Measurements from ENCODE around the gene RCVRN. TPM values are rescaled to one million over a fixed set of nuclear protein-coding genes. Genes with fewer than 3 reads are reported as not detected.

The RCVRN gene
- total and polyA plus RNA-seq, 2 donors: under 0.01 to 0.07 TPM

GRCh38 chr17:9875441-9875840 is 29.6 kb downstream of the RCVRN start:
- no peaks in the 10 kb centered on the region for H3K9me3 ChIP-seq (ENCODE audit: control insufficient read depth in 2 of 2, insufficient read depth in 1 of 2, low read length in 1 of 2)
- no peaks in the 10 kb centered on the region for H3K4me1 ChIP-seq (ENCODE audit: control insufficient read depth in 2 of 2, insufficient read depth in 2 of 2, low read length in 2 of 2)
- H3K27me3 ChIP-seq (ENCODE audit: control insufficient read depth in 2 of 2, insufficient read depth in 1 of 2, low read length in 1 of 2): no peaks in the 10 kb centered on the region
- H3K4me3 ChIP-seq (ENCODE audit: low read length in 2 of 2): no peak overlapping the region
- no peak for DNase-seq (ENCODE audit: low read depth in 6 of 9, low spot score in 9 of 9)
- H3K27ac ChIP-seq (ENCODE audit: low read depth in 1 of 2, low read length in 1 of 2): no peak overlapping the region
- 34% methylated on average over 3 of the region's 3 CpGs for WGBS
- no peaks in the 10 kb centered on the region for H3K36me3 ChIP-seq (ENCODE audit: control insufficient read depth in 2 of 2, insufficient read depth in 2 of 2, low read length in 1 of 2)

- Histone ChIP-seq H3K9me3 (ENCODE audit: control insufficient read depth in 2 of 2, insufficient read depth in 1 of 2, low read length in 1 of 2) (no peaks in the 10 kb centered on the region), H3K27ac (ENCODE audit: low read depth in 1 of 2, low read length in 1 of 2) (no peak overlapping the region), H3K4me1 (ENCODE audit: control insufficient read depth in 2 of 2, insufficient read depth in 2 of 2, low read length in 2 of 2) (no peaks in the 10 kb centered on the region), H3K27me3 (ENCODE audit: control insufficient read depth in 2 of 2, insufficient read depth in 1 of 2, low read length in 1 of 2) (no peaks in the 10 kb centered on the region), H3K4me3 (ENCODE audit: low read length in 2 of 2) (no peak overlapping the region), H3K36me3 (ENCODE audit: control insufficient read depth in 2 of 2, insufficient read depth in 2 of 2, low read length in 1 of 2) (no peaks in the 10 kb centered on the region)
- 79% methylated on average over 3 of the region's 3 CpGs for WGBS
- no peak for DNase-seq (ENCODE audit: low read depth in 6 of 9, low spot score in 9 of 9)
Observed at GRCh38 chr17:9874722-9875121, 30.3 kb downstream of the RCVRN start.

GRCh38 chr17:9872852-9873251 is 32.2 kb downstream of the RCVRN start:
- Histone ChIP-seq H3K9me3 (ENCODE audit: control insufficient read depth in 2 of 2, insufficient read depth in 1 of 2, low read length in 1 of 2) (no peaks in the 10 kb centered on the region), H3K4me1 (ENCODE audit: control insufficient read depth in 2 of 2, insufficient read depth in 2 of 2, low read length in 2 of 2) (no peaks in the 10 kb centered on the region), H3K4me3 (ENCODE audit: low read length in 2 of 2) (no peak overlapping the region), H3K27ac (ENCODE audit: low read depth in 1 of 2, low read length in 1 of 2) (no peak overlapping the region), H3K36me3 (ENCODE audit: control insufficient read depth in 2 of 2, insufficient read depth in 2 of 2, low read length in 1 of 2) (no peaks in the 10 kb centered on the region), H3K27me3 (ENCODE audit: control insufficient read depth in 2 of 2, insufficient read depth in 1 of 2, low read length in 1 of 2) (no peaks in the 10 kb centered on the region)
- DNase-seq (ENCODE audit: low read depth in 6 of 9, low spot score in 9 of 9): no peak
- 85% methylated on average over 6 of the region's 6 CpGs for WGBS

GRCh38 chr17:9868552-9868951 is 36.5 kb downstream of the RCVRN start:
- Histone ChIP-seq H3K9me3 (ENCODE audit: control insufficient read depth in 2 of 2, insufficient read depth in 1 of 2, low read length in 1 of 2) (no peaks in the 10 kb centered on the region), H3K36me3 (ENCODE audit: control insufficient read depth in 2 of 2, insufficient read depth in 2 of 2, low read length in 1 of 2) (no peaks in the 10 kb centered on the region), H3K4me3 (ENCODE audit: low read length in 2 of 2) (no peak overlapping the region), H3K4me1 (ENCODE audit: control insufficient read depth in 2 of 2, insufficient read depth in 2 of 2, low read length in 2 of 2) (no peaks in the 10 kb centered on the region), H3K27me3 (ENCODE audit: control insufficient read depth in 2 of 2, insufficient read depth in 1 of 2, low read length in 1 of 2) (no peaks in the 10 kb centered on the region), H3K27ac (ENCODE audit: low read depth in 1 of 2, low read length in 1 of 2) (no peak overlapping the region)
- DNase-seq (ENCODE audit: low read depth in 6 of 9, low spot score in 9 of 9): no peak
- WGBS: 93% methylated on average over 3 of the region's 3 CpGs

GRCh38 chr17:9865586-9865985 is 39.5 kb downstream of the RCVRN start:
- no peaks in the 10 kb centered on the region for H3K9me3 ChIP-seq (ENCODE audit: control insufficient read depth in 2 of 2, insufficient read depth in 1 of 2, low read length in 1 of 2)
- no peak for DNase-seq (ENCODE audit: low read depth in 6 of 9, low spot score in 9 of 9)
- no peaks in the 10 kb centered on the region for H3K27me3 ChIP-seq (ENCODE audit: control insufficient read depth in 2 of 2, insufficient read depth in 1 of 2, low read length in 1 of 2)
- H3K36me3 ChIP-seq (ENCODE audit: control insufficient read depth in 2 of 2, insufficient read depth in 2 of 2, low read length in 1 of 2): no peaks in the 10 kb centered on the region
- no peak overlapping the region for H3K4me3 ChIP-seq (ENCODE audit: low read length in 2 of 2)
- no peak overlapping the region for H3K27ac ChIP-seq (ENCODE audit: low read depth in 1 of 2, low read length in 1 of 2)
- 63% methylated on average over 1 of the region's 1 CpG for WGBS
- H3K4me1 ChIP-seq (ENCODE audit: control insufficient read depth in 2 of 2, insufficient read depth in 2 of 2, low read length in 2 of 2): no peaks in the 10 kb centered on the region

- 73% methylated on average over 4 of the region's 4 CpGs for WGBS
- Histone ChIP-seq H3K9me3 (ENCODE audit: control insufficient read depth in 2 of 2, insufficient read depth in 1 of 2, low read length in 1 of 2) (no peaks in the 10 kb centered on the region), H3K4me1 (ENCODE audit: control insufficient read depth in 2 of 2, insufficient read depth in 2 of 2, low read length in 2 of 2) (no peaks in the 10 kb centered on the region), H3K27me3 (ENCODE audit: control insufficient read depth in 2 of 2, insufficient read depth in 1 of 2, low read length in 1 of 2) (no peaks in the 10 kb centered on the region), H3K27ac (ENCODE audit: low read depth in 1 of 2, low read length in 1 of 2) (no peak overlapping the region), H3K36me3 (ENCODE audit: control insufficient read depth in 2 of 2, insufficient read depth in 2 of 2, low read length in 1 of 2) (no peaks in the 10 kb centered on the region), H3K4me3 (ENCODE audit: low read length in 2 of 2) (no peak overlapping the region)
- no peak for DNase-seq (ENCODE audit: low read depth in 6 of 9, low spot score in 9 of 9)
Observed at GRCh38 chr17:9862949-9863348, 42.1 kb downstream of the RCVRN start.

GRCh38 chr17:9862220-9862619 is 42.9 kb downstream of the RCVRN start:
- no peak overlapping the region for H3K4me3 ChIP-seq (ENCODE audit: low read length in 2 of 2)
- DNase-seq (ENCODE audit: low read depth in 6 of 9, low spot score in 9 of 9): no peak
- no peak overlapping the region for H3K27ac ChIP-seq (ENCODE audit: low read depth in 1 of 2, low read length in 1 of 2)
- H3K36me3 ChIP-seq (ENCODE audit: control insufficient read depth in 2 of 2, insufficient read depth in 2 of 2, low read length in 1 of 2): no peaks in the 10 kb centered on the region
- H3K27me3 ChIP-seq (ENCODE audit: control insufficient read depth in 2 of 2, insufficient read depth in 1 of 2, low read length in 1 of 2): no peaks in the 10 kb centered on the region
- WGBS: 97% methylated on average over 1 of the region's 1 CpG
- no peaks in the 10 kb centered on the region for H3K9me3 ChIP-seq (ENCODE audit: control insufficient read depth in 2 of 2, insufficient read depth in 1 of 2, low read length in 1 of 2)
- no peaks in the 10 kb centered on the region for H3K4me1 ChIP-seq (ENCODE audit: control insufficient read depth in 2 of 2, insufficient read depth in 2 of 2, low read length in 2 of 2)

GRCh38 chr17:9860851-9861250 is 44.2 kb downstream of the RCVRN start:
- Histone ChIP-seq H3K27ac (ENCODE audit: low read depth in 1 of 2, low read length in 1 of 2) (no peak overlapping the region), H3K4me1 (ENCODE audit: control insufficient read depth in 2 of 2, insufficient read depth in 2 of 2, low read length in 2 of 2) (no peaks in the 10 kb centered on the region), H3K9me3 (ENCODE audit: control insufficient read depth in 2 of 2, insufficient read depth in 1 of 2, low read length in 1 of 2) (no peaks in the 10 kb centered on the region), H3K36me3 (ENCODE audit: control insufficient read depth in 2 of 2, insufficient read depth in 2 of 2, low read length in 1 of 2) (no peaks in the 10 kb centered on the region), H3K4me3 (ENCODE audit: low read length in 2 of 2) (no peak overlapping the region), H3K27me3 (ENCODE audit: control insufficient read depth in 2 of 2, insufficient read depth in 1 of 2, low read length in 1 of 2) (no peaks in the 10 kb centered on the region)
- 94% methylated on average over 7 of the region's 7 CpGs for WGBS
- DNase-seq (ENCODE audit: low read depth in 6 of 9, low spot score in 9 of 9): no peak

GRCh38 chr17:9859781-9860180 is 45.3 kb downstream of the RCVRN start:
- Histone ChIP-seq H3K4me1 (ENCODE audit: control insufficient read depth in 2 of 2, insufficient read depth in 2 of 2, low read length in 2 of 2) (no peaks in the 10 kb centered on the region), H3K9me3 (ENCODE audit: control insufficient read depth in 2 of 2, insufficient read depth in 1 of 2, low read length in 1 of 2) (no peaks in the 10 kb centered on the region), H3K4me3 (ENCODE audit: low read length in 2 of 2) (no peak overlapping the region), H3K27ac (ENCODE audit: low read depth in 1 of 2, low read length in 1 of 2) (no peak overlapping the region), H3K27me3 (ENCODE audit: control insufficient read depth in 2 of 2, insufficient read depth in 1 of 2, low read length in 1 of 2) (no peaks in the 10 kb centered on the region), H3K36me3 (ENCODE audit: control insufficient read depth in 2 of 2, insufficient read depth in 2 of 2, low read length in 1 of 2) (no peaks in the 10 kb centered on the region)
- no peak for DNase-seq (ENCODE audit: low read depth in 6 of 9, low spot score in 9 of 9)
- 93% methylated on average over 5 of the region's 5 CpGs for WGBS

- Histone ChIP-seq H3K36me3 (ENCODE audit: control insufficient read depth in 2 of 2, insufficient read depth in 2 of 2, low read length in 1 of 2) (no peaks in the 10 kb centered on the region), H3K27ac (ENCODE audit: low read depth in 1 of 2, low read length in 1 of 2) (no peak overlapping the region), H3K9me3 (ENCODE audit: control insufficient read depth in 2 of 2, insufficient read depth in 1 of 2, low read length in 1 of 2) (no peaks in the 10 kb centered on the region), H3K4me1 (ENCODE audit: control insufficient read depth in 2 of 2, insufficient read depth in 2 of 2, low read length in 2 of 2) (no peaks in the 10 kb centered on the region), H3K4me3 (ENCODE audit: low read length in 2 of 2) (no peak overlapping the region), H3K27me3 (ENCODE audit: control insufficient read depth in 2 of 2, insufficient read depth in 1 of 2, low read length in 1 of 2) (no peaks in the 10 kb centered on the region)
- no peak for DNase-seq (ENCODE audit: low read depth in 6 of 9, low spot score in 9 of 9)
- WGBS: 85% methylated on average over 4 of the region's 4 CpGs
Observed at GRCh38 chr17:9855036-9855435, 50.0 kb downstream of the RCVRN start.
